Measurements from ENCODE around the gene TRIM40.

- TF ChIP-seq RNF2 (IDR thresholded peaks at IDR 0.05; ENCODE audit: borderline replicate concordance, low read depth): no peak
- no peak for TF ChIP-seq EHF (CRISPR knock-in tag; IDR thresholded peaks at IDR 0.05)
- no peak for TF ChIP-seq CTCF (IDR thresholded peaks at IDR 0.05)
- no peak for TF ChIP-seq POLR2A (IDR thresholded peaks at IDR 0.05; ENCODE audit: low read length)
- no peak for TF ChIP-seq PBX3 (IDR thresholded peaks at IDR 0.05)
Measured at GRCh38 chr6:30158475-30159040, 22.6 kb downstream of the TRIM40 start.

Data from A549 (cell line).